SH-SY5Y (cell line): ENCODE measurements around the gene DENND2A.

Experiments used
- GATA2 ChIP-seq: IDR thresholded peaks from 2 replicates; pipeline ENCODE4 v1.6.1; 2011; ENCODE audit warnings: mild to moderate bottlenecking, low read depth, low read length
- GATA3 ChIP-seq: IDR thresholded peaks from 2 replicates; pipeline ENCODE4 v1.6.1; 2011; ENCODE audit warnings: low read depth, mild to moderate bottlenecking, low read length, moderate library complexity

- TF ChIP-seq GATA2: no peak
- TF ChIP-seq GATA3: no peak
Observed at GRCh38 chr7:140517546-140518369, 122.9 kb downstream of the DENND2A start.
